ENCODE data around the gene LRP1-AS.

Gene LRP1-AS

DNA sequence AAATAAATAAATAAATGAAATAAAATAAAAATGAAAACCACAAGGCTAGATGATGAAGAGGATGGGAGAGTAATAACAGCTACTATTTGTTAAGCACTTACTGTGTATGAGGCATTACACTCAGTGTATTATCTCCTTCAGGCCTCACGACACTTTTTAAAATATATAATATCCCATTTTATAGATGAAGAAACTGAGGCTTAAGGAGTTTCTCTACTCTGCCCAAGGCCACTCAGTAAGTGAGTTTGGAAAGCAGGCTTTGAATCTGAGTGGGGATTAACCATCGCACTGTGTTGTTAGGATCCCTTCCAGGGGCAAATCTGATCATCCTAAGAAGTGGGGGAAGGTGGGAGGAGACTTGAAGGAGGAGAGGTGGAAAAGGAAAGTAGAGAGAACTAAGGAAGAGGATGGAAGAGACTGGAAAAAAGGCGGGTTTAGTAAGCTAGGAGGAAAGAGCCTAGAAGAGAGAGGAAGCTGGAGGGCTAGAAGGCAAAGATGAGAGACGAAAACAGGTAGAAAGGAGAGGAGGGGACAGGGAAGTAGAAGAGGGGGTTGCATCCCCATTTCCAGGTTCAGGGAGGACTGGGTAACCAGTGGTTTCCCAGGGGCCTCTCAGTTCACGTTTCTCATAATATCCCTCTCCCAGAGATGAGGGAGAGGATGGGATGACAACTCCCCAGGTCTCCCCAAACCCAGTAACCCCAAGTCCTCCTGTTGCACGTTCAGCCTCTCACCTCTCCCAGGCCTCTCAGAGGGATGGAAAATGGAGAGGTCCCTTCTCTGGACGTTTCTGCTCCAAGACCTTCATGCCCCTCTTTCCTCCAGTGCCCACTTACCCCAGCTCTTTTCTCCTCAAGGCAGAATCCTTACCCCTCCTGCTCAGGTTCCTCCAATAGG, 38.0 kb downstream of the LRP1-AS start:
- Histone ChIP-seq H3K4me1 (ENCODE audit: control insufficient read depth, insufficient read depth, low read length) (peaks cover 32% of the 10 kb centered on the region), H3K9ac (ENCODE audit: low read depth, low read length) (peak overlapping the region; percentile 92), H3K27me3 (ENCODE audit: control insufficient read depth, insufficient read depth, low read length) (no peaks in the 10 kb centered on the region)

DNA sequence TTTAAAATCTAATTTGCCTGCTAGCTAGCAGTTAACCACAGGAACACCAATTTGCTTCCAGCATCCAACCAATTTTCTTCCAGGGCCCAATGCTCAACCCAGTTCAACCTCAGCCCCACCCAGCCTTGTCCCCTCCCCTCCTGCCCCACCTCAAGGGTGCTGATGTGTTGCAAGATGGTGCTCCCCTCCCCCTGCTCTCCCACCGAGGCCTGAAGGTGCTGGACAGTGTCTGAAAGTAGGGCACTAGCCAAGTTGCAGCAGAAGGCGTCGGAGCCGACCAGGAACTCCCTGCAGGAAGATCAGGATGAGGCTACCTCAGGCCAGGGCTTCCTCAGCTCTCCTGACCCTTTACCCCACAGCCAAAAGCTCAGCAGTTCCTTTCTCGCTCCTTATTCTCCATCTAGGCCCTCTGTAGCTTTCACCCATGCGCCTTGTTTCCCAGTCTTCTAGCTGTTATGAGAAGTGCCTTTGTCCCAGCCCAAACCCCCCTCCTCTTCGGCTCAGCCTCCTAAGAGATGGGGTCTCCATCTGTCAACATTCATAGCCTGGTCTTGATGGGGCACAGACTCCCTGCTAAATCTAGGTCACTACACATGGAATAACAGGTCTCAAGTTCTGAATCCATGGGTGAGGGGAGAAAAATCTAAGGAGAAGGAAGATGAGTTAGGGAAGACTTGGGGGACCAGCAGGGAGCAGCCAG, 39.8 kb downstream of the LRP1-AS start:
- peaks cover 51% of the 10 kb centered on the region for H3K36me3 ChIP-seq (ENCODE audit: insufficient read depth, low read length)
- H3K4me2 ChIP-seq (ENCODE audit: low read length): no peak overlapping the region
- no peaks in the 10 kb centered on the region for H3K9me3 ChIP-seq (replicated peaks; ENCODE audit: low read length)
- no peaks in the 10 kb centered on the region for H3K27me3 ChIP-seq (ENCODE audit: control insufficient read depth, insufficient read depth, low read length)
- no peak overlapping the region for H3K4me3 ChIP-seq (ENCODE audit: low read length)
- peaks cover 29% of the 10 kb centered on the region for H3K4me1 ChIP-seq (ENCODE audit: control insufficient read depth, insufficient read depth, low read length)
- no peak overlapping the region for H3K9ac ChIP-seq (ENCODE audit: low read depth, low read length)

More for the DNA sequence above, 38.0 kb downstream of the LRP1-AS start:
- Histone ChIP-seq H3K36me3 (ENCODE audit: insufficient read depth, low read length) (peaks cover 41% of the 10 kb centered on the region), H3K4me2 (ENCODE audit: low read length) (peak overlapping the region; percentile 91), H3K9me3 (replicated peaks; ENCODE audit: low read length) (no peaks in the 10 kb centered on the region), H3K4me3 (ENCODE audit: low read length) (peak overlapping the region; percentile 82)

DNA sequence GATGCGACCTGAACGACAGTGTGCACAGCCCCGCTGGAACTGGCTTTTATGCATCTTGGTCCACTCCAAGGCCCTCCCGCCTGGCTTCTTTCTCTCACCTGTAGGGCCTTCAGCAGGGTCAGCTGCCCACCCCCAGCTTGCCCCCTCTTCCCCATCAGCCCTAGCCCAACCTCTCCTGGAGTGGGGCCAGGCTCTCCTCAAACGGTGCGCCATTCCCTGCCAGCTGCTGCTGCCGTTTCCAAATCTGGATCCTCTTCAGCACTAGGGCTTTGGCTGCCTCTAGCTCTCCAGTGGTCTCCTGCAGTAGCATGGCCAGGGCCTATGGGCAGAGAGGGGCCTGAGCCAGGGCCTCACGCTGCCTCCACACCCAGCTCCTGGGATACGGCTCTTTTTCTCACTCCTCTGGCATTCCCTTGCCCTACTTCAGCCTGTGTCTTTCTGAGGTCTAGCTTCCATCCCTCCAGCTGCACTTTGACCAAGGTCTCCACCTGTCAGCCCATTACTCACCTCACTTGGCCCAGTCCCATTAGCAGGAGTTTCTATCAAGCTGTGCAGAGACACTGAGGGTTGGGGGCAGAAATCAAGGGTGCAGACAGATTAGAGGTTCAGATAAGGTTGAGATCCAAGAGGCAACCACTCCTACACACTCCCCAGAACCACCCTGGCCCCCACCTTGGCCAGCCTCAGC, 41.3 kb downstream of the LRP1-AS start:
- Histone ChIP-seq H3K9ac (ENCODE audit: low read depth, low read length) (no peak overlapping the region), H3K9me3 (replicated peaks; ENCODE audit: low read length) (no peaks in the 10 kb centered on the region), H3K4me3 (ENCODE audit: low read length) (no peak overlapping the region), H3K4me2 (ENCODE audit: low read length) (no peak overlapping the region), H3K4me1 (ENCODE audit: control insufficient read depth, insufficient read depth, low read length) (peaks cover 15% of the 10 kb centered on the region), H3K27me3 (ENCODE audit: control insufficient read depth, insufficient read depth, low read length) (no peaks in the 10 kb centered on the region), H3K36me3 (ENCODE audit: insufficient read depth, low read length) (peaks cover 59% of the 10 kb centered on the region)

DNA sequence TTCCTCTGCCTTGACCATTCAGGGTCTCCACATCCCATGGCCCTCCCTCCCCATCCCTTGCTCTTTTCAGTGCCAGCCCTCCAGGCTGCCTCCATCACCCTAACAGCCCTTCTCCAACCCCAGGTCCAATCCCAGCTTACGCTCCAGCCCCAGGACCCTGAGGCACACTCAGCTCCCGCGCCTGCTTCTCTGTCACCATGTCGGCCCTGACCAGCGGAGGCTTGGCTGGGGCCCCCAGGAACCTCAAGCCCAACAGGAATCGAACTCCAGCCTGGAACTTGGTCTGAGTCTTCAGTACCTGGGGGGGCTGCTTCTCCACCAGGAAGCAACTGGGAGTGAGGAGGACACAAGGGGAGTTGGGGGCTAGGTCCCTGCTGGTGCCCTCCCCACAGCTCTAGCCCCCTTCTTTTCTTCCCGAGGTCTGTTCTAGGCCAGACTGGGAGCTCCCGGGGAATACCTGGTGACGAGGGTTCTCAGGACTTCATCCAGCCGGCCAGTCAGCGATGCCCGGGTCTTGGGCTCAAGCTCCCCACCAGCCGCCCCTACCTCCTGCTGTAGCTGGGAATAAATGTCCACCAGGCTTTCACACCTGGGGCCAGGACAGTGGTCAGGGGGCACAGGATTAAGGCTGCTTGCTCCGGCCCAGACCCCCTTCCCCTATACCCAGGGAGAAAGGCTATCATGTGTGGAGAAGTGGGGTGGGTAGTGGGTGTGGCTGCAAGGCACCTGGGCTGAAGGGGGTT, 42.2 kb downstream of the LRP1-AS start:
- no peak overlapping the region for H3K4me3 ChIP-seq (ENCODE audit: low read length)
- peaks cover 15% of the 10 kb centered on the region for H3K4me1 ChIP-seq (ENCODE audit: control insufficient read depth, insufficient read depth, low read length)
- H3K27me3 ChIP-seq (ENCODE audit: control insufficient read depth, insufficient read depth, low read length): no peaks in the 10 kb centered on the region
- H3K9me3 ChIP-seq (replicated peaks; ENCODE audit: low read length): no peaks in the 10 kb centered on the region
- no peak overlapping the region for H3K9ac ChIP-seq (ENCODE audit: low read depth, low read length)
- peaks cover 61% of the 10 kb centered on the region for H3K36me3 ChIP-seq (ENCODE audit: insufficient read depth, low read length)
- H3K4me2 ChIP-seq (ENCODE audit: low read length): no peak overlapping the region

DNA sequence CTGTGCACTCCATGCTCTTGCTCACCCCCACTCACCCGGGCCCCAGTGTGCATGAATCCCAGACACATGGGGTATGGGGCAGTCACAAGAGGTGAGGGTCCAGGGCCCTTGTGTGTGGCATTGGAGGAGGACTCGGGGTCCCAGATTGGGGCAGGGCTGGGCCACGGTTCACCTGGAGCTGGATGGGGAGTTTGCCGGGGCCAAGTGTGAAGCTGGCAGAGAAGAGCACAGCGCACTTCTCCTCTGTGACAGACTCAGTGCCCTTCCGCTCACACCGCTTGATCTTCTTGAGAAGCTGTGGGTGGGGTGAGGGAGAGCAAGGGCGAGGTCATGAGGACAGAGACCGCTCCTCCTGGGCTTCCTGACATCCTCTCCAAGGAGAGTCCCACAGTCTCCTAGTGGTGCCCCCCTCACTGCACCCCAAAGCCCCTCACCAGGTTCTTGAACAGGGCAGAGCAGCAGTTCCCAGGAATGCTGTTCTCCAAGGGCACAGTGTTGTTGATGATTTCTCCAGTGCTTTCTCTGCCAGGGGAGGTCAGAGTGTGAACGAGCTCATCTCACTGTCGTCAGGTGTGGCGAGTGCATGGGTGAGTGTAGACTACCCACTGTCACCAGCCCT, 43.0 kb downstream of the LRP1-AS start:
- no peak overlapping the region for H3K4me3 ChIP-seq (ENCODE audit: low read length)

DNA sequence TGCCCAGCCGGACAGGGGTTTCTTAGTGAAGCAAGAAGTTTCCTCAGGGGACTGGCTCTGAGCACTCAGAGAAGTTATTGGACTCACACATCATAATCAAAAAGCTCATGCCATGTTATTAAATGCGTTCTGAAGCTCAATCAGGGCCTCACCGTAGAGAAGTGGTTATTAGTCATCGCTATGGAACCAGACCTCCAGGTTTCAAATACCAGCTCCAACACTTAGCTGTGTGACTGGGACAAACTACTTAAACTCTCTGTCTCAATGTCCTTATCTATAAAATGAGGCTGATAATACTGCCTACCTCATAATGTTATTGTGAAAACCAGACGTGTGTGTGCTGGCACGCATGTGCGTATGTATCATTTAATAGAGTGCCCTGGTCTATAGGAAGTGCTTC, 43.6 kb downstream of the LRP1-AS start:
- Histone ChIP-seq H3K36me3 (ENCODE audit: insufficient read depth, low read length) (peaks cover 75% of the 10 kb centered on the region), H3K4me3 (ENCODE audit: low read length) (no peak overlapping the region), H3K9me3 (replicated peaks; ENCODE audit: low read length) (no peaks in the 10 kb centered on the region), H3K4me1 (ENCODE audit: control insufficient read depth, insufficient read depth, low read length) (peaks cover 8% of the 10 kb centered on the region), H3K27me3 (ENCODE audit: control insufficient read depth, insufficient read depth, low read length) (no peaks in the 10 kb centered on the region), H3K4me2 (ENCODE audit: low read length) (no peak overlapping the region), H3K9ac (ENCODE audit: low read depth, low read length) (no peak overlapping the region)

More for the DNA sequence above, 43.0 kb downstream of the LRP1-AS start:
- Histone ChIP-seq H3K27me3 (ENCODE audit: control insufficient read depth, insufficient read depth, low read length) (no peaks in the 10 kb centered on the region), H3K4me2 (ENCODE audit: low read length) (no peak overlapping the region), H3K4me1 (ENCODE audit: control insufficient read depth, insufficient read depth, low read length) (peaks cover 9% of the 10 kb centered on the region), H3K9ac (ENCODE audit: low read depth, low read length) (no peak overlapping the region), H3K9me3 (replicated peaks; ENCODE audit: low read length) (no peaks in the 10 kb centered on the region), H3K36me3 (ENCODE audit: insufficient read depth, low read length) (peaks cover 69% of the 10 kb centered on the region)

GRCh38 chr12:57101892-57102695, 45.3 kb downstream of the LRP1-AS start:
- no peaks in the 10 kb centered on the region for H3K9me3 ChIP-seq (replicated peaks; ENCODE audit: low read length)
- H3K27me3 ChIP-seq (ENCODE audit: control insufficient read depth, insufficient read depth, low read length): no peaks in the 10 kb centered on the region
- H3K36me3 ChIP-seq (ENCODE audit: insufficient read depth, low read length): peaks cover 77% of the 10 kb centered on the region
- H3K9ac ChIP-seq (ENCODE audit: low read depth, low read length): no peak overlapping the region
- H3K4me3 ChIP-seq (ENCODE audit: low read length): no peak overlapping the region
- H3K4me2 ChIP-seq (ENCODE audit: low read length): no peak overlapping the region
- peaks cover 4% of the 10 kb centered on the region for H3K4me1 ChIP-seq (ENCODE audit: control insufficient read depth, insufficient read depth, low read length)

DNA sequence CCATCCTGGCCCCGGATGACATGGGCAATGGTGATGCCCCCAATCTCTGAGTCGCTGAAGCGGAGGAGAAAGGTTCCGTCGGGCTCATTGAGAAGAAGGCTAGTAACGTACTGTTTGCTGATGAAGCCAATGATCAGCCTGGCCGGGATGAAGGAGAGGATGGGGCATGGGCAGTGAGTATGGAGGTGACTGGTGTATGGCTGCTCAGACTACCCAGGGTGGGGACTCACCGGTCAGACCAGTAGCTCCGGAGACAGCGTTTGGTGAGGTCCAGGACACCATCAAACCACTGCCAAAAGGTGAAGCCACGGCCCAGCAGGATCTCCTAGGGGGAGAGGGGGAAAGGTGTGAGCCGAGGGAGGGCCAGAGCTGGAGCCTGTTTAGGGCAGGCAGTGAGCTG, 47.7 kb downstream of the LRP1-AS start:
- Histone ChIP-seq H3K9ac (ENCODE audit: low read depth, low read length) (no peak overlapping the region), H3K9me3 (replicated peaks; ENCODE audit: low read length) (no peaks in the 10 kb centered on the region), H3K4me1 (ENCODE audit: control insufficient read depth, insufficient read depth, low read length) (peaks cover 15% of the 10 kb centered on the region), H3K4me2 (ENCODE audit: low read length) (no peak overlapping the region), H3K27me3 (ENCODE audit: control insufficient read depth, insufficient read depth, low read length) (no peaks in the 10 kb centered on the region), H3K36me3 (ENCODE audit: insufficient read depth, low read length) (peaks cover 76% of the 10 kb centered on the region), H3K4me3 (ENCODE audit: low read length) (no peak overlapping the region)

GRCh38 chr12:57099047-57099714, 48.2 kb downstream of the LRP1-AS start:
- no peak overlapping the region for H3K9ac ChIP-seq (ENCODE audit: low read depth, low read length)
- H3K9me3 ChIP-seq (replicated peaks; ENCODE audit: low read length): no peaks in the 10 kb centered on the region
- peaks cover 20% of the 10 kb centered on the region for H3K4me1 ChIP-seq (ENCODE audit: control insufficient read depth, insufficient read depth, low read length)
- no peaks in the 10 kb centered on the region for H3K27me3 ChIP-seq (ENCODE audit: control insufficient read depth, insufficient read depth, low read length)
- no peak overlapping the region for H3K4me3 ChIP-seq (ENCODE audit: low read length)
- no peak overlapping the region for H3K4me2 ChIP-seq (ENCODE audit: low read length)
- peaks cover 76% of the 10 kb centered on the region for H3K36me3 ChIP-seq (ENCODE audit: insufficient read depth, low read length)

GRCh38 chr12:57098546-57098945, 48.9 kb downstream of the LRP1-AS start:
- no peaks in the 10 kb centered on the region for H3K9me3 ChIP-seq (replicated peaks; ENCODE audit: low read length)
- H3K4me3 ChIP-seq (ENCODE audit: low read length): no peak overlapping the region
- peaks cover 27% of the 10 kb centered on the region for H3K4me1 ChIP-seq (ENCODE audit: control insufficient read depth, insufficient read depth, low read length)
- no peaks in the 10 kb centered on the region for H3K27me3 ChIP-seq (ENCODE audit: control insufficient read depth, insufficient read depth, low read length)
- peaks cover 74% of the 10 kb centered on the region for H3K36me3 ChIP-seq (ENCODE audit: insufficient read depth, low read length)
- no peak overlapping the region for H3K9ac ChIP-seq (ENCODE audit: low read depth, low read length)
- H3K4me2 ChIP-seq (ENCODE audit: low read length): no peak overlapping the region
